ES-I3 (cell line): ENCODE results near the gene SLC14A1.

Source experiments
- H3K36me3 ChIP-seq: 2 replicates; pipeline ENCODE4 v1.6.1; 2013; ENCODE audit warnings: mild to moderate bottlenecking, low read length, control low read depth, moderate library complexity; ENCODE audit not compliant: insufficient read depth
- H3K4me1 ChIP-seq: 2 replicates; pipeline ENCODE4 v1.6.1; 2013; ENCODE audit warnings: mild to moderate bottlenecking, control low read depth, low read length; ENCODE audit not compliant: insufficient read depth
- H3K9ac ChIP-seq: 2 replicates; pipeline ENCODE4 v1.6.1; 2013; ENCODE audit warnings: low read depth, mild to moderate bottlenecking, low read length, moderate library complexity
- H3K9me3 ChIP-seq: 2 replicates; pipeline ENCODE4 v1.6.1; 2013; ENCODE audit warnings: mild to moderate bottlenecking, low read length, moderate library complexity; ENCODE audit not compliant: control insufficient read depth, insufficient read depth

The SLC14A1 gene

DNA sequence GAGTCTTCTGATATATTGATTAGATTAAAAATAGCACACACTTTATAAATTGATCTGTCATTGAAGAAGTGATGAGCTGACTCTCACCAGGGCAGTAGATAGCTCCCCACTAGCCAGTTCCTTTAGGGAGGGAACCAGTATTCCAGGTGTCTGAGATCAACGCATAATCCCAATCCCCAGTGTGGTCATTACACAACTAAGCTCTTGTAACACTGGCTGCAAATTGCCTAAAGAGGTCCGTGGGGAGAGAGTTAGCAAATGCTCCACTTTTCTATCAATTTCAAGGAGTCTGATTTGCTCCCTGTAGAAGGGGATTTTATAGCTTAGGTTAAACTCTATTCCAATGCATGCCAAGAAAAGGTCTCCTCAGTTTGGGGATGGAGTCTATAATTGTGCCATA is 7.7 kb downstream of the SLC14A1 start:
- H3K4me1 ChIP-seq: no peaks in the 10 kb centered on the region
- no peak overlapping the region for H3K9ac ChIP-seq
- H3K9me3 ChIP-seq: no peaks in the 10 kb centered on the region
- H3K36me3 ChIP-seq: no peaks in the 10 kb centered on the region

DNA sequence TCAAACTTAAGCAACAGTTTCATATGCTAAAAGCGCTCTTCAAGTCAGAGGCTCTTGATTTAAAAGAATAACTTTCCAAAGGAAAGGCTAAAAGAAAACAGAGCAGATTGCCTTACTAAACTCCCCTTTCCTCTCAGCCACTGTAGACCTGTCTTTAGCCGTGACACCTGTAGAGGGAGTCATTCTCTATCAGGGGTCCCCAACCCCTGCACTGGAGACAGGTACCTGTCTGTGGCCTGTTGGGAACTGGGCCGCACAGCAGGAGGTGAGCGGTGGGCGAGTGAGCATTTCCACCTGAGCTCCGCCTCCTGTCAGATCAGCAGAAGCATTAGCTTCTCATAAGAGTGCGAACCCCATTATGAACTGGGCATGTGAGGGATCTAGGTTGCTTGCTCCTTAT is 9.6 kb downstream of the SLC14A1 start:
- H3K4me1 ChIP-seq: no peaks in the 10 kb centered on the region
- no peak overlapping the region for H3K9ac ChIP-seq
- no peaks in the 10 kb centered on the region for H3K9me3 ChIP-seq
- no peaks in the 10 kb centered on the region for H3K36me3 ChIP-seq

DNA sequence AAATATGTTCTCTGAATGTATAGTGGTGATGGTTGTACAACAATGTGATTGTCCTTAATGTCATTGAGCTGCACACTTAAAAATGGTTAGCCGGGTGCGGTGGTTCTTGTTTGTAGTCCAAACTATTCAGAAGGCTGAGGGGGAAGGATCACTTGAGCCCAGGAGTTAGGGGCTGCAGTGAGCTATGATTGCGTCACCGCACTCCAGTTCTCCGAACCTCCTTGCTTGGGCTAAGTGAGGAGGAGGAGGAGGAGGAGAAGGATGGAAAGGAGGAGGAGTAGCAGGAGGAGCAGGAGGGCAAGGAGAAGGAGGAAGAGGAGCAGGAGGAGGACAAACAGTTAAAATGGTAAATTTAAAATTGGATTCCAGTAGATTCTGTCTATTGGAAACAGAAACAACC is 10.5 kb downstream of the SLC14A1 start:
- no peak overlapping the region for H3K9ac ChIP-seq
- no peaks in the 10 kb centered on the region for H3K9me3 ChIP-seq
- H3K4me1 ChIP-seq: no peaks in the 10 kb centered on the region
- H3K36me3 ChIP-seq: no peaks in the 10 kb centered on the region

DNA sequence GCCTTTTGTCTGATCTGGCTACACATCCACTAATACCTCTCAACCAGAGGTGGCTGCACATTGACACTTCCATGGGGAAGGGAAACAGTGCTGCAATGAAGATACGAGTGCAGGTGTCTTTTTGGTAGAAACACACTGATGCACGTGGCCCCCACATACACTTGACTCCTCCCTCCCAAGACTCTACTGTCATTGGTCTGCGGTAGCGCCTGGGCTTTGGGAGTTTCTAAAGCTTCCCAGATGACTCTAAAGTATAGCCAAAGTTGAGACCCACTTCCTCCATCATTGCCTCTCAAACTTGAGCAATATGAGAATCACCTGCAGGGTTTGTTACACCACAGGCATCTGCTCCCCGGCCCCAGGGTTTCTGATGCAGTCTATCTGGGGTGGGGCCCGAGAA is 11.0 kb downstream of the SLC14A1 start:
- no peaks in the 10 kb centered on the region for H3K36me3 ChIP-seq
- no peaks in the 10 kb centered on the region for H3K9me3 ChIP-seq
- no peaks in the 10 kb centered on the region for H3K4me1 ChIP-seq
- no peak overlapping the region for H3K9ac ChIP-seq

DNA sequence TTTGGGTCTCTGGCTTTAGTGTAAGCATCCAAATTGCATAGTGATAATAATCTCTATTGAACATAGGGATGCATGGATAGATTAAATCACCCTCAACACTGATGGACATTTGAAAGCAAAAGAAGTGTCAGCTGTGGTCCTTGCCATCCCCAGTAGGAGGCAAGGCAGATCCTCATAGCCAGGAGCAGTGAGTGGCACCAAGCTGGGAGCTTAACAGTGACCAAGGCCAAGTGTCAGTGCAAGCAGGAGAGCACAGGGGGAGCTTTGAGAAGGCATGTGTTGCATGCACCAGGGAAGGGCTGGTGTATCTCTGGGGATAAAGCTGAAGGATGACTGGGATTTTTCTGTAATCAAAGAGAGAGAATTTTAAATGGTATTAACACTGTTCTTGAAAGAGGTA is 14.7 kb downstream of the SLC14A1 start:
- Histone ChIP-seq H3K9me3 (no peaks in the 10 kb centered on the region), H3K9ac (no peak overlapping the region), H3K4me1 (no peaks in the 10 kb centered on the region; the same call in 1 of the 2 replicates), H3K36me3 (no peaks in the 10 kb centered on the region)

DNA sequence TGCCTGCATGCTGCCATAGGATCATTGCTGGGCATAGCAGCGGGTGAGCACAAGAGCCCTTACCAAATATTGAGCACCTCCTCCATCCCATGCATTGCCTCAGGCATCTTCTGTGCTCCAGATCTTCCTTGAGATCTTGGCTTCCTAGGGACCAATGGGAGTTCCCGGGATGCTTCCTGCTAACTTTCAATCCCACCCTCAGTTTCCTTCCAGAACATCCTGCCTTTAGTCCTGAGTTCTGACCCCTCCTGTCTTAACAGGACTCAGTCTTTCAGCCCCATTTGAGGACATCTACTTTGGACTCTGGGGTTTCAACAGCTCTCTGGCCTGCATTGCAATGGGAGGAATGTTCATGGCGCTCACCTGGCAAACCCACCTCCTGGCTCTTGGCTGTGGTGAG is 15.3 kb downstream of the SLC14A1 start:
- no peaks in the 10 kb centered on the region for H3K9me3 ChIP-seq
- H3K9ac ChIP-seq: no peak overlapping the region
- no peaks in the 10 kb centered on the region for H3K36me3 ChIP-seq
- no peaks in the 10 kb centered on the region; the same call in 1 of the 2 replicates for H3K4me1 ChIP-seq

DNA sequence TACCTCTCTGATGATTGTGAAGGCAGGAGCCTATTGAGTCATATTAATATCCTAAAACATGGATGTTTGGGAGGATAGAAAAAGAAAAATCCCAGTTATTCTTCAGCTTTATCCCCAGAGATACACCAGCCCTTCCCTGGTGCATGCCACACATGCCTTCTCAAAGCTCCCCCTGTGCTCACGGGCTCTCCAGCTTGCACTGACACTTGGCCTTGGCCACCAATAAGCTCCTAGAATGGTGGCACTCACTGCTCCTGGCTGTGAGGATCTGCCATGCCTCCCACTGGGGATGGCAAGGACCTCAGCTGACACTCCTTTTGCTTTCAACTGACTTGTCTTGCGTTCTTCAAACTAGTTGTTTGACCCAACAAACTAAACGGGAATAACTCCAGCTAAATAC is 15.9 kb downstream of the SLC14A1 start:
- Histone ChIP-seq H3K9ac (no peak overlapping the region), H3K4me1 (no peaks in the 10 kb centered on the region; the same call in 1 of the 2 replicates), H3K9me3 (no peaks in the 10 kb centered on the region), H3K36me3 (no peaks in the 10 kb centered on the region)

DNA sequence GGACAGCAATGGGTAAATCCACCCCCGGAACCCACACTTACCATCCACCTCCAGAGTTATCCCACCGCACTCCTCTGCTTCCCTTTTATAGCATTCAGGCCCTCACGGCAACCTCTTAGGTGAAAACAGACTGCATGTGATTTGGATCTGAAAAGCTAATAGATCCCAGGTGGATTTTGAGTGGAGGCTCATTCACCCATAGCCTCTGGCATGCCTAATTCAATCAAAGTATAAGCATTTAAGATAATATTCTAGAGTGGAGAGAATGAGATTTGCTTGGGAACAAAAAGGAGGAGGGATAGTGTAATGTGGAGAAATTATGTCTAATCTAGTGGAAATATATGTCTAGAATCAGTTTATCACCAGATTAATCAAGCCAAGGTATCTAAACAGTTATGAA is 17.1 kb downstream of the SLC14A1 start:
- H3K9me3 ChIP-seq: no peaks in the 10 kb centered on the region
- H3K36me3 ChIP-seq: no peaks in the 10 kb centered on the region
- H3K4me1 ChIP-seq: no peaks in the 10 kb centered on the region; the same call in 1 of the 2 replicates
- H3K9ac ChIP-seq: no peak overlapping the region

DNA sequence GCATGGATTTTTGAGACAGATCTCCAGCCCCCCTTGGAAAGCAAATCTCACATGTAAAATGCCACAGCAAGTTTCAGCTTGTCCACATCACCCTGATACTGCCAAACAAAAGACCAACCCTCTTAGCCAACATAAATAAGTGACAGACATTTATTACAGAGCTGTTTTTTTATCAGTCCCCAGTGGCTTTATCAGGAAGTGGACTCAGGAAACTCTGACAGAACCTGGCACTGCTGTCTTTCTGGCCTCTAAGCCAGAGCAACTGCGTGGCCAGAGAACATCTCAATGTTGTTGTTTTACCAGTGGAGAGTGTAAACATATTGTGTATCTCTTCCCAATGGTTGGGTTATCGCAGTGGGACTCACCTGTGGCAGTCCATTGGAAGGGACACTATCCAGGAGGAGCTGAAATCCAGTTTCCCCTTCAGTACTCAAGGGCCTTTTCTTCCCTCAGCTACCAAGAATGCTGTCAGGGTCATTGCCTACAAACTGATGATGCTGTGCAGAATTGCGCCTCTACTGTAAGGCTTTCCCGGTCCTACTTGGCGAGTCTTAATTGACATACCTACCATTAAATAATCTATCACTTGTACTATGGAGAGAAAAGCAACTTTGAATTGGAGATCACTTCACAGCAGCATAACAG is 22.0 kb downstream of the SLC14A1 start:
- H3K9ac ChIP-seq: no peak overlapping the region
- H3K9me3 ChIP-seq: no peaks in the 10 kb centered on the region
- H3K36me3 ChIP-seq: no peaks in the 10 kb centered on the region
- H3K4me1 ChIP-seq: no peaks in the 10 kb centered on the region; the same call in 1 of the 2 replicates

DNA sequence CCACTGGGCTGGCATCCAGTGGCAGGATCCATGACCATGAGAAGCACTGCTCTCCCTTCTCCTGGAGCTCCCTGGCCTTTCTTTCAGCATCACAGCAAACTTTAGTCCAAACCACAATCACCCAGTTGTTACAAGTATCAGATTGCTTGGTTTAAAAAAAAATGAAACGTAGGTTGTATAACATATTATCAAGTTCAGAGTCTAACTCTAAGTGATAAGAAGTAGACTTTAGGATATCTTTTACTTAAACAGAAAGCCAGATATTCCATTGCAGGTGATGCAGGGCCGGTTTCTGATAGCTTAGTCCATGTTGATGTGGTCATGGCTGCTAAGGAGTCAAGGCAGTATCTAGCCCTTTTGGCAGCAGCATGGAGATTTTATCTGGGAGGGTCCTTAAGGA is 24.5 kb downstream of the SLC14A1 start:
- H3K9ac ChIP-seq: no peak overlapping the region
- H3K9me3 ChIP-seq: no peaks in the 10 kb centered on the region
- H3K4me1 ChIP-seq: no peaks in the 10 kb centered on the region
- no peaks in the 10 kb centered on the region for H3K36me3 ChIP-seq

DNA sequence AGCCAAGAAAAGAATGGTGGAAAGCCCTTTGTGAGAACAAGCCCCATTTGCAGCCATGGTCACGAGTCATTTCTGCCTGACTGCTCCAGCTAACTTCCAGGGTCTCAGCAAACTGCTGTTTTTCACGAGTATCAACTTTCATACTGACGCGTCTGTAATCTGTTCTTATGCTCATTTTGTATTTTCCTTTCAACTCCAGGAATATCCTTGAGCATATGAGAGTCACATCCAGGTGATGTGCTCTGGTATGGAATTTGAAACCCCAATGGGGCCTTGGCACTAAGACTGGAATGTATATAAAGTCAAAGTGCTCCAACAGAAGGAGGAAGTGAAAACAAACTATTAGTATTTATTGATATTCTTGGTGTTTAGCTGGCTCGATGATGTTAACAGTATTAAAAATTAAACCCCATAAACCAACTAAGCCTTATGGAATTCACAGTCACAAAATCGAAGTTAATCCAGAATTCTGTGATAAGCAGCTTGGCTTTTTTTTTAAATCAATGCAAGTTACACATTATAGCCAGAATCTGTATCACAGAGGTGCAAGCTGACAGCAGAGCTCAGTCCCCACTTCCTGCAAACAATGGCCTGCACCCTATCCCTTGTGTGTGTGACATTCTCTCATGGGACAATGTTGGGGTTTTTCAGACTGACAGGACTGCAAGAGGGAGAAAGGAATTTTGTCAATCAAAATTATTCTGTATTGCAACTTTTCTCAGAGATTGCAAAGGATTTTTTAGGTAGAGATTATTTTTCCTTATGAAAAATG is 26.1 kb downstream of the SLC14A1 start:
- Histone ChIP-seq H3K9ac (no peak overlapping the region), H3K9me3 (no peaks in the 10 kb centered on the region), H3K36me3 (no peaks in the 10 kb centered on the region), H3K4me1 (no peaks in the 10 kb centered on the region)

DNA sequence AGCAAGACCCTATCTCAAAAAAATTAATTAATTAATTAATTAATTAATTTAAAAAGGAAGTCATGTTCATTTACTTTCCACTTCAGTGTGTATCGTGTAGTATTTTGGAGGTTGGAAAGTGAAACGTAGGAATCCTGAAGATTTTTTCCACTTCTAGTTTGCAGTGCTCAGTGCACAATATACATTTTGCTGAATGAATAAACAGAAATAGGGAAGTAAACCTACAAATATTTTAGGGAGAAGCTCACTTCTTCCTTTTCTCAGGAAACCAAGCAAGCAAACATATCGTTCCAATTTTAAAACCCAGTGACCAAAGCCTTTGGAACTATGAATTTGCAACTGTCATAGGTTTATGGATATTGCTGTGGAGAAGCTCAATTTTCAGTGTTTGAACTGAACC is 27.8 kb downstream of the SLC14A1 start:
- no peaks in the 10 kb centered on the region for H3K9me3 ChIP-seq
- no peak overlapping the region for H3K9ac ChIP-seq
- H3K4me1 ChIP-seq: no peaks in the 10 kb centered on the region
- no peaks in the 10 kb centered on the region for H3K36me3 ChIP-seq

DNA sequence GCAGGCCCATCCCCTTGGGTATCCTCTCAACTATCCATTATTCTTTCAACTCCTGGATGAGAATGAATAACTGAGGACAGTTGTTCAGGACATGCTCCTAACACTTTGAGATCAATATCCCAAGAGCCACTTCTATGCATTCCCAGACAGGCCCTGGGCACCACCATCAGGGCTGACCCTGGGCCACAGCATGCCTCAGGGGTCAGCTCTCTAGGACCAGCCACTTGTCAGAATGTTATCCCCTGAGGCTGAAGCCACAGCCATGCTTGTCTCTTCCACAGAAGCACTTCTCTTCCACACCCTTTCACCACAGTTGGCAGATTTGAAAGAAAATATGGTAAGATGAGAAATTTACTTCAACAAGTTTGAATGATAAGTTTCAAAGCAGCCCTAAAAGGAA is 28.7 kb downstream of the SLC14A1 start:
- Histone ChIP-seq H3K4me1 (no peaks in the 10 kb centered on the region; the same call in 1 of the 2 replicates), H3K9ac (no peak overlapping the region), H3K36me3 (no peaks in the 10 kb centered on the region), H3K9me3 (no peaks in the 10 kb centered on the region)

DNA sequence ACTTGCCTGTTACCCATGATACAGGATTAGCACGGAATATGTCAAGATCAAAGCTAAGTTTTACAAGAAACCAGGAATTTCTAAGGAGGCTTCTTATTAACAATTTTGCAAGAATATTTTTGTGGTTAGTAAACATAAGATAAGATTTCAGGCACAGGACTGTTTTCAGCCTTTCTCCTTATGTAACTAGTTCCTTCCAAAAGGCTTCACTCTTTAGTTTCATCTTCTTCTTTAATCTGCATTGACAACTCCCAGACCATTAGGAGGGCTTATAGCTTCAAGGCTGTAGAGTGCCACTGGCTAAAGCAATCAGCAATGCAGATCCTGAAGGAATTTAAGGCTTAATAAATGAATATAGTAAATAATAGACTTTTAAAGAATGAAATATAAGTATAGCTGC is 29.3 kb downstream of the SLC14A1 start:
- Histone ChIP-seq H3K36me3 (no peaks in the 10 kb centered on the region), H3K9me3 (no peaks in the 10 kb centered on the region), H3K4me1 (no peaks in the 10 kb centered on the region; the same call in 1 of the 2 replicates), H3K9ac (no peak overlapping the region)

DNA sequence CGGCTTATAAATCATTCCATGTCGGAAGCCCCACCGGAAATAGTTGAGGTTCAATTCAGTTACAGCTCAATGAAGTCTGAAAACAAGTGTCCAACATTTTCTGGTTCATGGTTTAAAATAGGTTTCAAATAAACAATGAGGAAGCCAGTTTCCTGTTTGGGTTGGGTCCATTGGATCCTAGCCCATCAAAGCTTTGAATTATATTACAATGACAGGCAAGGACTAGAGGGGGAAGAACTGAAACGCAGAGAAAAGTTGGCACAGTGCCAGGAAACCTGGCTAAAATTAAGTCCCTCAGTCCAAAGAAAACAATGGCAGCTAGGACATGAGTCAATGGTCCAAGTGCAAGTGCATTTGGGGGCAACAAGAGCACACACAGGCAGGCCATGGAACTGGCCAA is 32.0 kb downstream of the SLC14A1 start:
- Histone ChIP-seq H3K4me1 (peaks cover 9% of the 10 kb centered on the region), H3K36me3 (no peaks in the 10 kb centered on the region), H3K9ac (no peak overlapping the region), H3K9me3 (no peaks in the 10 kb centered on the region; the same call in 1 of the 2 replicates)
